Transverse colon (tissue), 3 donors: ENCODE measurements around the gene PPP1R9A.

Experiments
- CTCF ChIP-seq, 5 experiments: fragments of 200-600 bp in 3 of 5; fragments of 450-650 bp in 2 of 5; sonication (generic) in 3 of 5; IDR thresholded peaks; 1 replicate in 2 of 5; 2 replicates in 3 of 5; pipeline ENCODE4 v1.5.1; 2016 to 2017; ENCODE audit warnings: antibody characterized with exemption in 5 of 5, inconsistent platforms in 3 of 5, mild to moderate bottlenecking in 2 of 5, moderate library complexity in 1 of 5
- EP300 ChIP-seq: sonication (generic); formaldehyde crosslinking; IDR thresholded peaks from one replicate; pipeline ENCODE4 v1.6.1; 2017; ENCODE audit warnings: antibody characterized with exemption, low read depth
- POLR2A ChIP-seq: fragments of 450-650 bp; IDR thresholded peaks from one replicate; pipeline ENCODE4 v1.6.1; 2016; ENCODE audit warnings: antibody characterized with exemption, mild to moderate bottlenecking, moderate library complexity

GRCh38 chr7:95219721-95220120, 312.3 kb downstream of the PPP1R9A start:
- TF ChIP-seq CTCF (IDR thresholded peaks at IDR 0.05) (no peak), EP300 (no peak), POLR2A (no peak)
